GM23338 (cell line): ENCODE data around the gene EVX2. TPM values are rescaled to one million over a fixed set of nuclear protein-coding genes. Genes with fewer than 3 reads are reported as not detected.

Source experiments
- ATAC-seq: fragments of 200-7000 bp; cut with Tn5 transposase; 3 replicates; pipeline ENCODE4 v1.9.1; 2020
- DNase-seq: peaks from one replicate; pipeline ENCODE4 v3.0.0-alpha.2; 2015; ENCODE audit warnings: low spot score
- H2AFZ ChIP-seq: fragments of 200-600 bp; sonication (generic); 2 replicates; pipeline ENCODE4 v1.8.0; 2016; ENCODE audit warnings: antibody characterized with exemption, mild to moderate bottlenecking, moderate library complexity
- H3F3A ChIP-seq: fragments of 200-600 bp; sonication (generic); replicated peaks from 2 replicates; pipeline ENCODE4 v1.8.0; 2017; ENCODE audit warnings: antibody characterized with exemption, mixed run types, low read depth
- H3K27ac ChIP-seq: fragments of 200-600 bp; sonication (generic); 2 replicates; pipeline ENCODE4 v1.6.1; 2016; ENCODE audit warnings: low read depth
- H3K27me3 ChIP-seq: fragments of 200-600 bp; sonication (generic); 2 replicates; pipeline ENCODE4 v1.8.0; 2016; ENCODE audit warnings: mild to moderate bottlenecking, mixed run types, moderate library complexity; ENCODE audit not compliant: insufficient read depth
- H3K36me3 ChIP-seq: fragments of 200-600 bp; sonication (generic); 2 replicates; pipeline ENCODE4 v1.8.0; 2016; ENCODE audit warnings: mild to moderate bottlenecking; ENCODE audit not compliant: insufficient read depth
- H3K4me1 ChIP-seq: fragments of 200-600 bp; sonication (generic); 2 replicates; pipeline ENCODE4 v1.8.0; 2016; ENCODE audit warnings: mild to moderate bottlenecking, moderate library complexity; ENCODE audit not compliant: insufficient read depth
- H3K4me2 ChIP-seq: fragments of 200-600 bp; sonication (generic); 2 replicates; pipeline ENCODE4 v1.7.1; 2017; ENCODE audit warnings: mixed run types
- H3K4me3 ChIP-seq: fragments of 200-600 bp; sonication (generic); 2 replicates; pipeline ENCODE4 v1.6.1; 2016; ENCODE audit warnings: mixed run types
- H3K79me2 ChIP-seq: fragments of 200-600 bp; sonication (generic); replicated peaks from 2 replicates; pipeline ENCODE4 v1.8.0; 2017; ENCODE audit warnings: mild to moderate bottlenecking; ENCODE audit not compliant: insufficient read depth
- H3K9me2 ChIP-seq: fragments of 200-600 bp; sonication (generic); 2 replicates; pipeline ENCODE4 v1.8.0; 2017; ENCODE audit not compliant: insufficient read depth
- H4K20me1 ChIP-seq: fragments of 200-600 bp; sonication (generic); replicated peaks from 2 replicates; pipeline ENCODE4 v1.8.0; 2017; ENCODE audit warnings: mild to moderate bottlenecking; ENCODE audit not compliant: insufficient read depth
- H3K27ac Mint-ChIP-seq: 2 replicates; pipeline ENCODE4 v1.8.0; 2020; ENCODE audit warnings: inconsistent platforms, mild to moderate bottlenecking, moderate library complexity, mixed read lengths
- H3K27me3 Mint-ChIP-seq: 3 replicates; pipeline ENCODE4 v1.8.0; 2022; ENCODE audit warnings: low read depth, mild to moderate bottlenecking, moderate library complexity, mixed read lengths, inconsistent platforms; ENCODE audit not compliant: insufficient read depth, poor library complexity
- H3K36me3 Mint-ChIP-seq: 3 replicates; pipeline ENCODE4 v1.8.0; 2021; ENCODE audit warnings: low read depth, mild to moderate bottlenecking, inconsistent platforms, moderate library complexity, mixed read lengths
- H3K4me1 Mint-ChIP-seq: 3 replicates; pipeline ENCODE4 v1.8.0; 2020; ENCODE audit warnings: mild to moderate bottlenecking, inconsistent platforms, mixed read lengths
- H3K4me3 Mint-ChIP-seq: 3 replicates; pipeline ENCODE4 v1.8.0; 2021; ENCODE audit warnings: moderate library complexity, mild to moderate bottlenecking, inconsistent platforms, mixed read lengths
- H3K9me3 Mint-ChIP-seq: 3 replicates; pipeline ENCODE4 v1.8.0; 2020; ENCODE audit warnings: moderate library complexity, mild to moderate bottlenecking, inconsistent platforms, mixed read lengths
- EZH2 ChIP-seq: fragments of 200-600 bp; sonication (generic); IDR thresholded peaks from one replicate; pipeline ENCODE4 v1.8.0; 2017; ENCODE audit warnings: antibody characterized with exemption, mild to moderate bottlenecking, low read depth; ENCODE audit not compliant: unreplicated experiment
- EZH2phosphoT487 ChIP-seq: fragments of 200-600 bp; sonication (generic); IDR thresholded peaks from one replicate; pipeline ENCODE4 v1.8.1; 2018; ENCODE audit warnings: antibody characterized with exemption; ENCODE audit not compliant: unreplicated experiment
- JUNB ChIP-seq: IDR thresholded peaks from one replicate; pipeline ENCODE4 v1.6.1; 2016; ENCODE audit warnings: antibody characterized with exemption; ENCODE audit not compliant: unreplicated experiment
- ZNF462 ChIP-seq: fragments of 250-450 bp; sonication (Bioruptor Pico); IDR thresholded peaks from 2 replicates; pipeline ENCODE4 v1.5.0; 2020; ENCODE audit warnings: mild to moderate bottlenecking, moderate library complexity
- polyA plus RNA-seq: library from polyadenylated mRNA; unstranded; fragments of >200 nt; fragmentation: Nextera tagmentation; extraction: Ambion mirVana; gene quantifications from 2 replicates; pipeline ENCODE4 v1.2.1, GENCODE V29; 2016
- total RNA-seq: library from RNA; depleted of rRNA; stranded (reverse); fragments of >200 nt; shearing (Covaris generic); gene quantifications from 2 replicates; pipeline ENCODE4 v1.2.3, GENCODE V29; 2014

EVX2 gene
- total and polyA plus RNA-seq, 2 experiments from 2014 or later = 0.03 TPM; not detected in 1

GRCh38 chr2:176091329-176092258, 7.8 kb upstream of the EVX2 start:
- no peaks in the 10 kb centered on the region for H3K79me2 ChIP-seq
- TF ChIP-seq ZNF462 (CRISPR knock-in tag) (no peak), EZH2phosphoT487 (peak; percentile 96), EZH2 (peak; percentile 95), JUNB (no peak)
- peak overlapping the region; percentile 35 for H3K4me2 ChIP-seq
- H3F3A ChIP-seq = peaks cover 51% of the 10 kb centered on the region
- H3K9me3 Mint-ChIP-seq = peaks cover 7% of the 10 kb centered on the region; the same call in 2 of the 3 replicates
- H4K20me1 ChIP-seq = peaks cover 38% of the 10 kb centered on the region
- no peak overlapping the region for H3K27ac Mint-ChIP-seq
- peaks cover 95% of the 10 kb centered on the region for H3K27me3 Mint-ChIP-seq
- H3K4me1 Mint-ChIP-seq = peaks cover 28% of the 10 kb centered on the region
- peak; percentile 1; the same call in 2 of the 3 replicates for ATAC-seq
- no peak overlapping the region for H2AFZ ChIP-seq
- H3K36me3 ChIP-seq = no peaks in the 10 kb centered on the region
- peaks cover 56% of the 10 kb centered on the region for H3K4me1 ChIP-seq
- H3K9me2 ChIP-seq = no peaks in the 10 kb centered on the region
- peak overlapping the region; percentile 37 for H3K4me3 Mint-ChIP-seq
- peak overlapping the region; percentile 42; the same call in 1 of the 2 replicates for H3K4me3 ChIP-seq
- DNase-seq = peak; percentile 45
- H3K27ac ChIP-seq = no peak overlapping the region
- no peaks in the 10 kb centered on the region; the same call in 2 of the 3 replicates for H3K36me3 Mint-ChIP-seq
- H3K27me3 ChIP-seq = peaks cover 99% of the 10 kb centered on the region
